OCI-LY7 (cell line): ENCODE data around the gene ANGPTL4. TPM values are rescaled to one million over a fixed set of nuclear protein-coding genes. Genes with fewer than 3 reads are reported as not detected.

Experiments
- BruUV-seq: library from RNA; stranded (reverse); fragments of 400-500 nt; replicated peaks from 2 replicates; lab custom pipeline; 2021; lab: Mats Ljungman, UMichigan
- CTCF ChIA-PET: fragments of 300-600 bp; sonication (Branson Sonifier 250); formaldehyde crosslinking; loops from one replicate; lab custom pipeline; 2022; ENCODE audit warnings: antibody characterized with exemption; ENCODE audit not compliant: unreplicated experiment; lab: Charles Lee
- POLR2A ChIA-PET: fragments of 300-600 bp; sonication (Branson Sonifier 250); formaldehyde crosslinking; loops from one replicate; lab custom pipeline; 2022; ENCODE audit warnings: antibody characterized with exemption; lab: Charles Lee
- DNase-seq: peaks from one replicate; pipeline ENCODE4 v3.0.0-alpha.2; 2015; ENCODE audit warnings: low spot score
- H2AFZ ChIP-seq: fragments of 200-600 bp; sonication (generic), shearing (Covaris generic); 2 replicates; pipeline ENCODE4 v1.6.1; 2014; ENCODE audit warnings: mild to moderate bottlenecking, antibody characterized with exemption, low read length, moderate library complexity
- H3K27ac ChIP-seq: fragments of 200-600 bp; sonication (generic); 2 replicates; pipeline ENCODE4 v1.5.1; 2014; ENCODE audit warnings: mixed run types, low read depth, mild to moderate bottlenecking, moderate library complexity, low read length, inconsistent platforms; ENCODE audit not compliant: poor library complexity, severe bottlenecking
- H3K36me3 ChIP-seq: fragments of 200-600 bp; sonication (generic); 2 replicates; pipeline ENCODE4 v1.6.1; 2014; ENCODE audit warnings: mild to moderate bottlenecking, antibody characterized with exemption, low read length, moderate library complexity, mixed read lengths; ENCODE audit not compliant: insufficient read depth
- H3K4me1 ChIP-seq: fragments of 200-600 bp; sonication (generic); 2 replicates; pipeline ENCODE4 v1.5.1; 2014; ENCODE audit warnings: mild to moderate bottlenecking, low read length; ENCODE audit not compliant: insufficient read depth, poor library complexity, severe bottlenecking
- H3K4me2 ChIP-seq: fragments of 200-600 bp; sonication (generic); 2 replicates; pipeline ENCODE4 v1.6.1; 2014; ENCODE audit warnings: mild to moderate bottlenecking, low read length
- H3K4me3 ChIP-seq: fragments of 200-600 bp; sonication (generic); 2 replicates; pipeline ENCODE4 v1.5.1; 2014; ENCODE audit warnings: mild to moderate bottlenecking, low read depth, low read length; ENCODE audit not compliant: poor library complexity, severe bottlenecking
- H3K79me2 ChIP-seq: fragments of 200-600 bp; sonication (generic); 2 replicates; pipeline ENCODE4 v1.6.1; 2016; ENCODE audit warnings: low read depth, mild to moderate bottlenecking, low read length, moderate library complexity, mixed read lengths; ENCODE audit not compliant: insufficient read depth
- H3K9me2 ChIP-seq: fragments of 200-600 bp; sonication (generic); 2 replicates; pipeline ENCODE4 v1.6.1; 2016; ENCODE audit warnings: mild to moderate bottlenecking, low read length, mixed read lengths; ENCODE audit not compliant: insufficient read depth
- H3K9me3 ChIP-seq: fragments of 200-600 bp; sonication (generic); 2 replicates; pipeline ENCODE4 v1.6.1; 2014; ENCODE audit warnings: mild to moderate bottlenecking, mixed run types, low read length, mixed read lengths
- H4K20me1 ChIP-seq: fragments of 200-600 bp; sonication (generic); 2 replicates; pipeline ENCODE4 v1.6.1; 2014; ENCODE audit warnings: mild to moderate bottlenecking, antibody characterized with exemption, low read length, moderate library complexity, mixed read lengths; ENCODE audit not compliant: insufficient read depth
- EZH2phosphoT487 ChIP-seq: fragments of 200-600 bp; sonication (generic); IDR thresholded peaks from 2 replicates; pipeline ENCODE4 v1.6.1; 2018; ENCODE audit warnings: low read depth, borderline replicate concordance, mild to moderate bottlenecking, mixed run types, antibody characterized with exemption, low read length, moderate library complexity, mixed read lengths
- intact Hi-C: fragments of 100-400 bp; cut with micrococcal nuclease; formaldehyde crosslinking; loops from one replicate; pipeline ENCODE4 v1.10.0; 2022; ENCODE audit not compliant: unreplicated experiment
- total RNA-seq, 2 experiments: library from RNA; depleted of rRNA in 1 of 2; stranded (reverse); fragments of >200 nt in 1 of 2; shearing (Covaris generic) in 1 of 2; gene quantifications; 2 replicates each; pipeline ENCODE4 v1.2.3, GENCODE V29; 2014 to 2022
- TF ChIP-seq, protein P1 (sequence below): fragments of 200-600 bp; sonication (generic); conservative IDR thresholded peaks from 2 replicates; pipeline ENCODE4 v1.5.1; 2014; ENCODE audit warnings: mild to moderate bottlenecking, antibody characterized with exemption, low read length, moderate library complexity, mixed read lengths

The ANGPTL4 gene
- total RNA-seq, 2 experiments from 2014 or later: not detected

DNA sequence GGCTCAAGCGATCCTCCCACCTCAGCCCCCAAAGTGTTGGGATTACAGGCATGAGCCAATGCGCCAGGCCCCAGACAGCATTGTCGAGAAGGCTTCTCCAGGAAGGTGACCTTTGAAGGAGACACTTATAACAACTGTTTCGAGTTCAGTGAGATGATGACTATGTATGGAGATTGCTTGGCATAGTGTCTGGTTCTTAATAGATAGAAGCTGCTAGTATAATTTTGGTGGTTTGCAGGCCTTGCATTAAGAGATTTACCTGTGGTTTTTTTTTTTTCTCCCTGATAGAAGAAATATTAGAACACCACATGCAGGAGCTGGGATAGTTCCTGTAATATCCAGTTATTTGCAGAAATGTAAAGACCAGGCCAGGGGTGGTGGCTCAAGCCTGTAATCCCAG lies 52.8 kb downstream of the ANGPTL4 start:
- H3K36me3 ChIP-seq: no peaks in the 10 kb centered on the region
- H3K9me2 ChIP-seq: no peaks in the 10 kb centered on the region
- no peaks in the 10 kb centered on the region for H3K79me2 ChIP-seq
- H2AFZ ChIP-seq: no peak overlapping the region
- BruUV-seq: no TSS peak
- TF ChIP-seq, protein P1, sequence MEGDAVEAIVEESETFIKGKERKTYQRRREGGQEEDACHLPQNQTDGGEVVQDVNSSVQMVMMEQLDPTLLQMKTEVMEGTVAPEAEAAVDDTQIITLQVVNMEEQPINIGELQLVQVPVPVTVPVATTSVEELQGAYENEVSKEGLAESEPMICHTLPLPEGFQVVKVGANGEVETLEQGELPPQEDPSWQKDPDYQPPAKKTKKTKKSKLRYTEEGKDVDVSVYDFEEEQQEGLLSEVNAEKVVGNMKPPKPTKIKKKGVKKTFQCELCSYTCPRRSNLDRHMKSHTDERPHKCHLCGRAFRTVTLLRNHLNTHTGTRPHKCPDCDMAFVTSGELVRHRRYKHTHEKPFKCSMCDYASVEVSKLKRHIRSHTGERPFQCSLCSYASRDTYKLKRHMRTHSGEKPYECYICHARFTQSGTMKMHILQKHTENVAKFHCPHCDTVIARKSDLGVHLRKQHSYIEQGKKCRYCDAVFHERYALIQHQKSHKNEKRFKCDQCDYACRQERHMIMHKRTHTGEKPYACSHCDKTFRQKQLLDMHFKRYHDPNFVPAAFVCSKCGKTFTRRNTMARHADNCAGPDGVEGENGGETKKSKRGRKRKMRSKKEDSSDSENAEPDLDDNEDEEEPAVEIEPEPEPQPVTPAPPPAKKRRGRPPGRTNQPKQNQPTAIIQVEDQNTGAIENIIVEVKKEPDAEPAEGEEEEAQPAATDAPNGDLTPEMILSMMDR: no peak
- TF ChIP-seq EZH2phosphoT487: no peak
- POLR2A ChIA-PET: interaction anchor here (0.6 to 0.7 kb wide), 3 partner anchors 12 to 1823 kb away, joined by 3 read pairs; no protein-coding TSS in a partner anchor
- no peak overlapping the region for H3K4me3 ChIP-seq
- H3K27ac ChIP-seq: no peak overlapping the region
- peaks cover 6% of the 10 kb centered on the region for H3K4me1 ChIP-seq
- DNase-seq: no peak
- no peaks in the 10 kb centered on the region for H4K20me1 ChIP-seq
- intact Hi-C loops: no loop called here
- H3K4me2 ChIP-seq: no peak overlapping the region
- H3K9me3 ChIP-seq: no peaks in the 10 kb centered on the region
- CTCF ChIA-PET: no interaction called here

DNA sequence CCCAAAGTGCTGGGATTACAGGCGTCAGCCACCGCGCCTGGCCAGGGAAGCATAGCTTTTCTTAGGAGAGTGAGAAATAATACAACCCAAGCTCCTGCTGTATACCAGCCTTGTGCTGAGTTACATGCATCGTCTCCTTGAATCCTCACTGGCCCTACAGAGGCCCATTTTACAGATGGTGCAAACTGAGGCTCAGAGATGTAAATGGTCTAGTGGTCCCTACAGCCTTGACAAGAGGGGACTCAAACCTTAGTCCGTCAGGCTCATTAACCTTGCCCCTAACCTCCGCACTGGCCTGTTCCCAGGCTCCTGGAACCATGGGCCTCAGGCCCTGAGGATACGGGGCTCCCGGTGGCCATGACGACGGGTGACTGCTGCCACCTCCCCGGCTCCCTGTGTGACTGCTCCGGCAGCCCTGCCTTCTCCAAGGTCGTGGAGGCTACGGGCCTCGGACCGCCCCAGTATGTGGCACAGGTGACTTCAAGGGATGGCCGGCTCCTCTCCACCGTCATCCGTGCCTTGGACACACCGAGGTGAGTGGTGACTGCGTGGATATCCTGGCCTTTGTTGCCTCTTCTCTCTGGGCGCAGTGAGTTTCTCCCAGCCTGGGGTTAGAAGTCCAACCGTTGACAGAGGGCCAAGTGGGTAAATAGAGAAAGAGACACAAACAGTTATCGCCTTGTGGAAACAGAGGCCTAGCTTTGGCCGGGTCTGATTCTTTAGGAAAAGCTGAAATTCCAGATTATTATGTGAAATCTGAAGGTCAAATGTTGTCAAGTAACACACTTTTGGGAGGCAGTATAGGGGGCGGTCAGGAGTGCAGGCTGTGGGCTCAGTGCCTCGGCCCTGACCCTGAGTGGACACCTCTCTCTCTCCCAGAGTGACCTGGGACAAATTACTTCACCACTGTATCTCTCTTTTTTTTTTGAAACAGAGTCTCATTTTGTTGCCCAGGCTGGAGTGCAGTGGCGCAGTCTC lies 57.8 kb downstream of the ANGPTL4 start:
- intact Hi-C loops: no loop called here
- H3K36me3 ChIP-seq: no peaks in the 10 kb centered on the region
- TF ChIP-seq, protein P1: no peak
- no peak for TF ChIP-seq EZH2phosphoT487
- no peaks in the 10 kb centered on the region for H3K4me1 ChIP-seq
- H3K9me3 ChIP-seq: no peaks in the 10 kb centered on the region
- H3K79me2 ChIP-seq: no peaks in the 10 kb centered on the region
- no peak overlapping the region for H2AFZ ChIP-seq
- ChIA-PET CTCF (no interaction called here), POLR2A (interaction anchor here (0.7 to 1.2 kb wide), 2 partner anchors 11 to 23 kb away, joined by 3 to 5 read pairs; partner anchors contain the start of gene HNRNPM)
- BruUV-seq: no TSS peak
- H3K4me2 ChIP-seq: no peak overlapping the region
- no peak overlapping the region for H3K27ac ChIP-seq
- no peaks in the 10 kb centered on the region for H4K20me1 ChIP-seq
- no peak for DNase-seq
- no peaks in the 10 kb centered on the region for H3K9me2 ChIP-seq
- H3K4me3 ChIP-seq: no peak overlapping the region

DNA sequence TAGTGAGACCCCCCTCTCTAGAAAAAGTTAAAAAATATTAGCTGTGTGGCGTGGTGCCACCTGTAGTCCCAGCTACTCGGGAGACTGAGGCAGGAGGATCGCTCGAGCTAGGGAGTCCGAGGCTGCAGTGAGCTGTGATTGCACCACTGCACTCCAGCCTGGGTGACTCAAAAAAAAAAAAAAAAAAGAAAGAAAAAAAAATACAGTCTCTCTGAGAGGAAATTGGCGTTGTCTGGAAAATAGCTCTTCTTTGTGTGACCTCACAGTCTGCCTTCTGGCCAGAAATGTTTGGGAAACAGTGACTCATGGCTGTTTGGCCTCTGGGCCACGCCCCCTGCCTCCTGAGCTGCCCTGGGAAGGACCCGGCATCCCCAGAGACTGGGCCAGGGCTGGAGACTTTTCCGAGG lies 59.9 kb downstream of the ANGPTL4 start:
- Histone ChIP-seq H3K4me1 (no peaks in the 10 kb centered on the region), H3K79me2 (no peaks in the 10 kb centered on the region), H3K9me3 (no peaks in the 10 kb centered on the region), H3K27ac (no peak overlapping the region), H3K36me3 (no peaks in the 10 kb centered on the region), H2AFZ (no peak overlapping the region), H3K4me3 (no peak overlapping the region), H4K20me1 (no peaks in the 10 kb centered on the region), H3K9me2 (no peaks in the 10 kb centered on the region), H3K4me2 (no peak overlapping the region)
- no TSS peak for BruUV-seq
- intact Hi-C loops: no loop called here
- ChIA-PET POLR2A (interaction anchor here (0.6 to 1.1 kb wide), 3 partner anchors 8 to 676 kb away, joined by 3 to 4 read pairs (median 3); no protein-coding TSS in a partner anchor), CTCF (no interaction called here)
- no peak for DNase-seq
- no peak for TF ChIP-seq EZH2phosphoT487
- TF ChIP-seq, protein P1: no peak
